Mucosa of descending colon (tissue), 3 donors: ENCODE measurements around the gene TMEM106A. TPM values are rescaled to one million over a fixed set of nuclear protein-coding genes. Genes with fewer than 3 reads are reported as not detected.
"Not testable (repeated sequence)": the region's sequence is repeated elsewhere in the genome, so short reads cannot be mapped to it uniquely, and the experiment has no call there.

ENCODE experiments used
- ATAC-seq: fragments of 200-7000 bp; cut with Tn5 transposase; one replicate; pipeline ENCODE4 v1.9.1; 2020; ENCODE audit warnings: mild to moderate bottlenecking, moderate library complexity
- DNase-seq, 3 donors: peaks; one replicate each; pipeline ENCODE4 v3.0.0-alpha.2; 2020
- H3K36me3 ChIP-seq: fragments of 200-600 bp; one replicate; pipeline ENCODE4 v1.8.0; 2021; ENCODE audit warnings: low read depth, mild to moderate bottlenecking
- H3K4me1 ChIP-seq: fragments of 200-600 bp; one replicate; pipeline ENCODE4 v1.8.0; 2021; ENCODE audit warnings: low read depth, mild to moderate bottlenecking
- H3K4me3 ChIP-seq: fragments of 200-600 bp; one replicate; pipeline ENCODE4 v1.8.0; 2021; ENCODE audit warnings: mild to moderate bottlenecking
- H3K9me3 ChIP-seq: fragments of 200-600 bp; one replicate; pipeline ENCODE4 v1.8.0; 2021; ENCODE audit warnings: mild to moderate bottlenecking
- CTCF ChIP-seq: fragments of 200-600 bp; IDR thresholded peaks from one replicate; pipeline ENCODE4 v1.8.0; 2022; ENCODE audit warnings: antibody characterized with exemption, mild to moderate bottlenecking
- intact Hi-C, 2 donors: fragments of 100-400 bp; cut with DNase I in 1 of 2; cut with micrococcal nuclease in 1 of 2; formaldehyde crosslinking; loops; one replicate each; pipeline versions ENCODE4 v1.11.0 to v1.11.1; 2022; cut with DNase I, micrococcal nuclease
- total RNA-seq, 3 donors: library from RNA; stranded (reverse); fragmentation: NEBNext Ultra II Directional in 2 of 3; extraction: Animal tissue kit (Norgen Biotek cat#: 25700) in 2 of 3; gene quantifications; one replicate each; pipeline versions ENCODE4 v1.2.1 to v1.2.4, GENCODE V29; 2021 to 2023
- donor health status: DM: no; HTN: no; CAD: no; lungs with moderate emphysema.
- donor health status: DM: no; HTN: no; CAD: no.
- donor health status: DM: no; HTN: yes; CAD: no.

The TMEM106A gene
- total RNA-seq, 3 donors from 2014 or later, result 11.8 to 12.5 (median 12.0) TPM

- DNase-seq, result no peak
- Histone ChIP-seq H3K4me1 (no peaks in the 10 kb centered on the region), H3K36me3 (peaks cover 60% of the 10 kb centered on the region), H3K4me3 (no peak overlapping the region), H3K9me3 (no peaks in the 10 kb centered on the region)
- no peak for TF ChIP-seq CTCF
- ATAC-seq, result no peak
- intact Hi-C loops, result no loop called here
These were observed 18.4 kb upstream of the TMEM106A start for GRCh38 chr17:43193251-43193650.

GRCh38 chr17:43199633-43200032 lies 12.0 kb upstream of the TMEM106A start:
- intact Hi-C loops, result no loop called here
- no peaks in the 10 kb centered on the region for H3K9me3 ChIP-seq
- no peaks in the 10 kb centered on the region for H3K4me1 ChIP-seq
- TF ChIP-seq CTCF, result no peak
- DNase-seq (no peak), ATAC-seq (no peak)
- no peak overlapping the region for H3K4me3 ChIP-seq
- H3K36me3 ChIP-seq, result peaks cover 20% of the 10 kb centered on the region

GRCh38 chr17:43200127-43200526 lies 11.5 kb upstream of the TMEM106A start:
- ATAC-seq, result no peak

DNA sequence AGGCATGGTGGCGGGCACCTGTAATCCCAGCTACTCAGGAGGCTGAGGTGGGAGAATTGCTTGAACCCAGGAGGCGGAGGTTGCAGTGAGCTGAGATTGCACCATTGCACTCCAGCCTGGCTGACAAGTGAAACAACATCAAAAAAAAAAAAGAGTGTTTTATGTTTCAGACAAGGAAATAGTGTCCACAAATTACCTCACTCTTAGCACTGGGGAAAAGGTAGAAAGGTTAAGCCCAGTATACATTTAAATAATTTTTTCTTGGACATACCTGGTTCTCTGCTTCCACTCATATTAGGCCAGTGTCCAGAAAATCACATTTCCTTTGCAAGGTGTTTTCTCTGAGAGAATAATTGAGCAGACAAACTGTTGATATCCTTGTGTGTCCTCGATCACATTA lies 8.7 kb upstream of the TMEM106A start:
- DNase-seq, intact Hi-C loops, H3K4me1 ChIP-seq, H3K4me3 ChIP-seq, H3K9me3 ChIP-seq, H3K36me3 ChIP-seq: not testable (repeated sequence)
- ATAC-seq, result peak; percentile 85

More at GRCh38 chr17:43200127-43200526, 11.5 kb upstream of the TMEM106A start:
- TF ChIP-seq CTCF, result no peak
- no peaks in the 10 kb centered on the region for H3K4me1 ChIP-seq
- H3K4me3 ChIP-seq, result no peak overlapping the region
- H3K36me3 ChIP-seq, result peaks cover 16% of the 10 kb centered on the region
- intact Hi-C loops, result no loop called here
- DNase-seq, result no peak
- no peaks in the 10 kb centered on the region for H3K9me3 ChIP-seq

DNA sequence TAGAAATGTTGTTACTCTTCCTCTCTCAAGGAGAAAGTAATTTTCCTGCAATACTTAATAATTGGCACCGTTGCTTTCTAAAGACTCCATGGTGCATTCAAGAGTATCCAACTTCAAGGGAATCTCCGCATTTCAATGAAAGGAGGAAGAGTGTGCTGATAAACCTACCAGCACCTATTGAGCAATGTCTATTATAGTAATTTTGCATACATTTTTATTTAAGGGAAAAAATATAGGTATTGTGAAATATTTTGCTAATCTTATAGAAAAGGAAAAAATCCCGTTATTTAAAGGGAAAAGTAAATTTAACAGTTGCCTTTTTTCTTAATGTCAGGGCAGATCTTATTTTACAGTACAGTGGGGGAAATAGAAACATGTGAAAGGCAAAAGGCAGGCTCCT lies 1.1 kb upstream of the TMEM106A start:
- no peak for TF ChIP-seq CTCF
- ATAC-seq, result no peak
- Histone ChIP-seq H3K4me3 (no peak overlapping the region), H3K36me3 (no peaks in the 10 kb centered on the region), H3K9me3 (no peaks in the 10 kb centered on the region), H3K4me1 (peaks cover 12% of the 10 kb centered on the region)
- intact Hi-C loops, result no loop called here
- no peak for DNase-seq

DNA sequence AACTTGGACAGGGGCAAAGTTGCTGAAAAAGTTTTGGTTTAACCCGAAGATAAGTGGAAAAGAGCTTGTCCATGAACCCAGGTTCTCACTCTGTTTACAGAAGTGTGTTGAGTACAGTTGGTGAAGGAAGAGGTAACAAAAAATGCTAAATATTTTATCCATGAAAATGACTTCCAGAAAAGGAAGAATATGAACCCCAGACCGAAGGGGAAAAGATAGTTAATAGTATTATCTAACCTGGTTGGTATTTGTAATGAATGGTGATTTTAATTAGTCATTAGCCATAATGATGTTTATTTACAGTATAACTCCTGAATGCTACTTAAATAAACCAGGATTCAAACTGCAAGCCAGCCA lies 574 bp upstream of the TMEM106A start:
- DNase-seq, result no peak
- H3K4me1 ChIP-seq, result peaks cover 12% of the 10 kb centered on the region
- H3K36me3 ChIP-seq, result no peaks in the 10 kb centered on the region
- no peaks in the 10 kb centered on the region for H3K9me3 ChIP-seq
- TF ChIP-seq CTCF, result no peak
- intact Hi-C loops, result no loop called here
- no peak for ATAC-seq
- no peak overlapping the region for H3K4me3 ChIP-seq
